ENCODE data around the gene CAPZB. TPM values are rescaled to one million over a fixed set of nuclear protein-coding genes. Genes with fewer than 3 reads are reported as not detected.

CAPZB gene
- polyA plus RNA-seq, 1 of the 3 experiments (the other 2 are of a cell fraction) = 122 TPM

GRCh38 chr1:19529664-19530063 is 44.3 kb upstream of the CAPZB start (continued):
- TF ChIP-seq PBX3 (IDR thresholded peaks at IDR 0.05) = no peak
- TF ChIP-seq JUND (IDR thresholded peaks at IDR 0.05) = no peak
- no peak for TF ChIP-seq TEAD4 (IDR thresholded peaks at IDR 0.05; ENCODE audit: borderline replicate concordance, insufficient read depth)
- TF ChIP-seq CHD2 (IDR thresholded peaks at IDR 0.05; ENCODE audit: low read length, partially characterized antibody) = no peak

- H3K27me3 ChIP-seq (ENCODE audit: insufficient read depth) = no peaks in the 10 kb centered on the region
- no peak overlapping the region for H2AFZ ChIP-seq (ENCODE audit: low read depth)
- ChIA-PET CTCF (no interaction called here), POLR2A (no interaction called here)
- no peaks in the 10 kb centered on the region; the same call in 1 of the 2 replicates for H3K9me3 ChIP-seq
- no peak overlapping the region for H3K27ac ChIP-seq (ENCODE audit: low read depth in 2 of 2, low read length in 1 of 2)
- H3K9me2 ChIP-seq = no peaks in the 10 kb centered on the region
- no peaks in the 10 kb centered on the region for H3F3A ChIP-seq (replicated peaks; ENCODE audit: insufficient read depth)
- 66% methylated on average over 2 of the region's 2 CpGs for WGBS (ENCODE audit: low lambda C conversion rate)
- H3K79me2 ChIP-seq (ENCODE audit: insufficient read depth) = no peaks in the 10 kb centered on the region
- H3K4me2 ChIP-seq = no peak overlapping the region
- H4K20me1 ChIP-seq (ENCODE audit: insufficient read depth) = no peaks in the 10 kb centered on the region
- no peak overlapping the region for H3K9ac ChIP-seq
- H3K36me3 ChIP-seq (replicated peaks in 1 of 2; ENCODE audit: control insufficient read depth in 1 of 2, insufficient read depth in 2 of 2, low read length in 1 of 2) = no peaks in the 10 kb centered on the region
- TF ChIP-seq FOSL2 (IDR thresholded peaks at IDR 0.05; ENCODE audit: borderline replicate concordance, low read depth) (no peak), IRF3 (IDR thresholded peaks at IDR 0.05; ENCODE audit: low read depth, low read length) (no peak), POLR2AphosphoS5 (IDR thresholded peaks at IDR 0.05; ENCODE audit: low read depth, low read length) (no peak), EZH2phosphoT487 (IDR thresholded peaks at IDR 0.05; ENCODE audit: borderline replicate concordance, low read depth) (no peak), CHD2 (IDR thresholded peaks at IDR 0.05; ENCODE audit: low read length, partially characterized antibody) (no peak), GATA2 (CRISPR knock-in tag; IDR thresholded peaks at IDR 0.05) (no peak), MXI1 (IDR thresholded peaks at IDR 0.05; ENCODE audit: low read depth, low read length) (no peak), GABPA (IDR thresholded peaks at IDR 0.05; ENCODE audit: low read depth) (no peak), TCF12 (IDR thresholded peaks at IDR 0.05) (no peak), FOXM1 (IDR thresholded peaks at IDR 0.05; ENCODE audit: low read depth) (no peak), ELF1 (IDR thresholded peaks at IDR 0.05) (no peak), REST (IDR thresholded peaks at IDR 0.05; ENCODE audit: low read depth, low read length) (no peak), CTCF (IDR thresholded peaks at IDR 0.05) (no peak), RFX5 (IDR thresholded peaks at IDR 0.05; ENCODE audit: low read length) (no peak), RAD21 (IDR thresholded peaks at IDR 0.05; ENCODE audit: low read length) (no peak), TAF1 (IDR thresholded peaks at IDR 0.05; ENCODE audit: borderline replicate concordance, low read depth, low read length) (no peak), FOXJ3 (CRISPR knock-in tag; IDR thresholded peaks at IDR 0.05) (no peak), USF2 (IDR thresholded peaks at IDR 0.05; ENCODE audit: borderline replicate concordance, low read depth, low read length) (no peak)
- H3K4me3 ChIP-seq (ENCODE audit: low read depth in 2 of 2, low read length in 1 of 2) = no peak overlapping the region
- DNase-seq = no peak
- no peaks in the 10 kb centered on the region for H3K4me1 ChIP-seq (ENCODE audit: control insufficient read depth in 1 of 2, insufficient read depth in 2 of 2, low read depth in 1 of 2, low read length in 1 of 2)
Measured at GRCh38 chr1:19528438-19528837, 43.1 kb upstream of the CAPZB start.

All from SK-N-SH (cell line).